Effector memory CD8-positive, alpha-beta T cell (primary cell): ENCODE data around the gene FAM185A.
A peak's percentile ranks its signal among the peaks of the same experiment; 100 is the strongest.
"Not testable (repeated sequence)": the region's sequence is repeated elsewhere in the genome, so short reads cannot be mapped to it uniquely, and the experiment has no call there.

Experiments used
- ATAC-seq: fragments of 150-1000 bp; cut with Tn5 transposase; replicated peaks from 2 replicates; pipeline ENCODE4 v1.10.0; 2021; ENCODE audit warnings: mild to moderate bottlenecking, moderate library complexity
- DNase-seq, 3 experiments: peaks; one replicate each; pipeline ENCODE4 v3.0.0; 2021
- H3K27ac Mint-ChIP-seq, 2 donors: one replicate each; pipeline ENCODE4 v1.8.0; 2022; ENCODE audit warnings: mild to moderate bottlenecking in 2 of 2, mixed read lengths in 2 of 2, moderate library complexity in 2 of 2
- H3K27me3 Mint-ChIP-seq, 2 donors: one replicate each; pipeline ENCODE4 v1.8.0; 2022; ENCODE audit warnings: mixed read lengths in 2 of 2
- H3K36me3 Mint-ChIP-seq: one replicate; pipeline ENCODE4 v1.8.0; 2022; ENCODE audit warnings: mild to moderate bottlenecking, moderate library complexity, mixed read lengths; ENCODE audit not compliant: insufficient read depth
- H3K4me1 Mint-ChIP-seq, 2 donors: one replicate each; pipeline ENCODE4 v1.8.0; 2022; ENCODE audit warnings: low read depth in 2 of 2, mixed read lengths in 2 of 2
- H3K4me3 Mint-ChIP-seq, 2 donors: one replicate each; pipeline ENCODE4 v1.8.0; 2022; ENCODE audit warnings: mild to moderate bottlenecking in 2 of 2, mixed read lengths in 2 of 2, moderate library complexity in 2 of 2
- H3K9me3 Mint-ChIP-seq, 2 donors: one replicate each; pipeline ENCODE4 v1.8.0; 2022; ENCODE audit warnings: mixed read lengths in 2 of 2
- total RNA-seq, 9 experiments: gene quantifications; one replicate each; lab custom pipeline; 2026; lab: John Stamatoyannopoulos, UW

The FAM185A gene
- 3.4 to 9.3 (median 6.1) reads per million in 9 experiments for total RNA-seq

DNA sequence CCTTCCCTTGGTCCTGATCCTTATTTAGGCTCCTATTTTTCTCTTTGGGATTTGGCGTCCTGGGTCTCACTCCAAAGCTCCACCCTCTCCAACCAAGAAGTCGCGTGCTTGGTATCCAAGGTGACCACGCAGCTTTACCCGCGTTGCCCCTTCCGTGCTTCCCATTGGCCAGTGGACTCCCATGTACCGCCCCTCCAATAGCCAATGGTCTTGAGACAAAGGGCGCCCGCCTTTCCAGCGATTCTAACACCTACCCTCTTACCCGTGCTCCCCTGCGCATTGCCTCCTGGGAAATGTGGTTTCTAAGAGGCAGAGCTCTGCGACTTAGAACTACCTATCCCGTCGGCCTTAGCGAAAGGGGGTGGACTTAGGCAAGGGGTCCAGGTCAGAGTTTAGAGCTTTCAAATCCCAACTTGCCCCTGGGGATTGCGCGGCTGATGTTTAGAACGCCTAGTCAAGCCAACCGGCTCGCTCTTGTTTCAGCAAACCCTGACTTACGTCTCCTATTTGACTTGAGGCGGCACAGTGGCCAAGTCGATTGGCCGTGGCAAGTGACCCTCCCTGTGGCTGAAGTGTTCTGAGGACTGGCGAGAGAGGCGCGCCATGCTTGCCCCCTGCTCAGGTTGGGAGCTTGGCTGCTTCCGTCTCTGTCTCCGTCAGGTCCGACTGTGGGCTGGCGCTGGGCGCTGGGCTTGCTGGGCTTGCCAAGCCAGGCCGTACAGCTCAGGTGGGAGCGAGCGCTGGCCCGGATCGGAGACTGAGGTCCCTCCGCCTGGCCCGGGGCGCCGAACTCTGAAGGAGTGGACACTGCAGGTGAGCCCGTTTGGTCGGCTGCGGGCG, at the start of gene FAM185A:
FAM185A (plus strand) TSS at position 395 of the 840 bp plus-strand sequence; CDS start at position 604, 209 bp downstream.
- not testable (repeated sequence) for H3K9me3 Mint-ChIP-seq, H3K4me1 Mint-ChIP-seq, H3K36me3 Mint-ChIP-seq, H3K27me3 Mint-ChIP-seq
- ATAC-seq = peak; percentile 98
- Mint-ChIP-seq H3K27ac (peak within 1 kb of the TSS in 1 of 2 donors; percentile 16), H3K4me3 (peak within 1 kb of the TSS; percentile 63 to 68)
- DNase-seq = peak; percentile 89 to 94 (median 92)

DNA sequence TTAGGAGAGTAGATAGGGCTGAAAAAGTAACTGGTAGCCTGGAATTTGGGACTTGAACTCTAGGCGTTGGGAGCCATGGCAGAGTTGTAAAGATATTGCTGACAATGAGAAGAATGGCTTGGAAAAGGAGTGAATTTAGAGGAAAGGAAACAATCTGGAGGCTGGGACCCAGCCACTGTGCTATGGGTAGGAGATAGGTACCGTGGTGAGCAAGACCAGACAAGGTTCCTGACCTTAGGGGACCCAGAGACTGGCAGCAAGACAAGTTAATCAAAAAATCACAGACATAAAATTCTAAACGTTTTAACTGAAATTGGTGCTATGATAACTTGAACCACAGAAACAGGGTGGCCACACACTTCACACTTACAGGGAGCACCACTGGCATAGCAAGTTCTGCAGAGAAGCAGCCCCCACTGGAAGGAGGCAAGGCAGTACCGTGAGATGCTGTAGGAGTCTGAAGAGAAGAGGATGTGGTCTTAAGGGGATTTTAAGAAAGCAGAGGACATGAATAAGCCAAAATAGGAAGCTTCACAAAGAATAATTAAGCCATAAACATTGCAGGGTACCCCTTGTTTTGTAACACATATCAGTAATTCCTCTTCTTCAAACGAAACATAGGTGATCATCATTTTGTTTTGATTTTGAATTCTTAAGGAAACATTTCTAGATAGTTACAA, 35.6 kb upstream of the FAM185A start:
- H3K9me3 Mint-ChIP-seq = not testable (repeated sequence)
- peak; percentile 80 for ATAC-seq
- H3K4me3 Mint-ChIP-seq = peak overlapping the region in 1 of 2 donors; percentile 71

DNA sequence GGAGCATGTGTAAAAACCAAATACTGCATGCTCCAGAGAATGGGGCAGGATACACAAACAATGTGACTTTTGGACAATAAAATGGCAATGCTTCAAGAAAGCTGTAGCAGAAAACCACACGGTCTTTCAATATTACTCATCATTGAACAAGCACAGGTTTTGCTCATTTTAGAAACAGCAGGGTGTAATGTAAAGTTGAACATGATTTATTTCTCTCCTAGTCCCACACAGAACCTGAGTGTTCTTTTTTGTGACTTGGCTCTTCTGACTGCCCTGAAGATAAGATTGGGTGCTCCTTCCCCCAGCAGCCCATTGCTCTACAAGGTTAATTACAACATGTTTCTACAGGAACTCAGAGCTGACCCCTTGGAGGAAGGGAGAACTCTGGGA, 35.1 kb upstream of the FAM185A start:
- not testable (repeated sequence) for H3K36me3 Mint-ChIP-seq, H3K4me3 Mint-ChIP-seq, H3K4me1 Mint-ChIP-seq, DNase-seq, H3K27me3 Mint-ChIP-seq, H3K9me3 Mint-ChIP-seq
- ATAC-seq = peak; percentile 42
- peak overlapping the region in 1 of 2 donors; percentile 18 for H3K27ac Mint-ChIP-seq

More for the DNA sequence above, 35.6 kb upstream of the FAM185A start:
- DNase-seq = peak; percentile 3 to 15 (median 6)
- not testable (repeated sequence) for H3K4me1 Mint-ChIP-seq, H3K27me3 Mint-ChIP-seq, H3K36me3 Mint-ChIP-seq
- peak overlapping the region; percentile 18 to 81 for H3K27ac Mint-ChIP-seq

DNA sequence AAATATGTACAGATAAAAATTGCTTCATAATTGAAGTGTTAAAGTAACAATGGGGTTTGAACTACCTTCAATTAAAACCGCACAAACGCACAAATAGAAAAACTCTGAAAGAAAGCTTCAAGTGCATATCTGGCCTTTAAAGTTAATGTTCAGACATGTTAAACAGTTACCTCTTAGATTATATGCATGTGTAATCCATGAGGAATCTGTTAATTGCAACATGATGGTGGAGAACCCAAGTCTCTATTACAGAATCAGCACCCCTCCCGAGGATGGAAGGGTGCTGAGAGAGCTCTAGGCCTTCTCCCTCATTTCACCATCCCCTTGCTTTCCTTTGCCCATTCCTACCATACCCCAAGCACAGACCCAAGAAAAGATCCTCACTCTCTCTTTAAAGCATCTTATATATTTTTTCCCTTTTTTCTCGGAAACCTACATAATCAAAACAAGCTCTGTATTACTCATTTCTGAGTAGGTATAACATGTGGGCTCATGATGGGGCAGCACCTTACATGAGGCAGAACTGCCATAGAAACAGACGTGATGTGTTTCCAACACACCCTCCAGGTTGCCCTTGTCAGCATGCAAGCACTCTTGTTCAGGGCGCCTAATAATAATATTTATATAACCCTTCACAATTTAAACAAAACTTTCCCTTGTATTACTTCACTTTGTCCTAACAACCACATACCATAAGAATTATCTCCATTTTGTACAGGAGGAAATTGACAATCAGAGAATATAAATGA, 33.9 kb upstream of the FAM185A start:
- not testable (repeated sequence) for H3K36me3 Mint-ChIP-seq, DNase-seq, H3K27me3 Mint-ChIP-seq, H3K4me1 Mint-ChIP-seq, H3K4me3 Mint-ChIP-seq, H3K9me3 Mint-ChIP-seq, H3K27ac Mint-ChIP-seq, ATAC-seq

DNA sequence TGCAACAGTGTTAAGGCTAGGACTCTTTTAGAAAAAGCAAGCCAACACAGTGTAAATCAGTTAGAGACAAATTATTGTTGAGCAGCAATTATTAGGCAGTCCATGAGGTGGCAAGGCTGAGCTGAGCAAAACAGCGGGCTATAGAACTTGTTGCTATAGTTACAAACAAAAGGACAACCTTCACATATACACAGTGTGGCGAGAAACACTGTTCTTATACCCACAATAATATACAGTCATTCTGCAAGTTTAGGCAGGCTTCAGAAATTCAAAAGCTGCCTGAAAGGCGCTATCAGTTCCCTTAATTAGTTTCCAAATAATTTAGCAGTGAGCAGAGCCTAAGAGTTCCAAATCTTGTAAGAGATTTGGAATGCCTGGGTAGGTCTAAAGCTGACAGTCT, 33.1 kb upstream of the FAM185A start:
- H3K27me3 Mint-ChIP-seq, DNase-seq, H3K4me1 Mint-ChIP-seq, H3K36me3 Mint-ChIP-seq, H3K27ac Mint-ChIP-seq, H3K9me3 Mint-ChIP-seq, H3K4me3 Mint-ChIP-seq: not testable (repeated sequence)
- ATAC-seq = peak; percentile 78

DNA sequence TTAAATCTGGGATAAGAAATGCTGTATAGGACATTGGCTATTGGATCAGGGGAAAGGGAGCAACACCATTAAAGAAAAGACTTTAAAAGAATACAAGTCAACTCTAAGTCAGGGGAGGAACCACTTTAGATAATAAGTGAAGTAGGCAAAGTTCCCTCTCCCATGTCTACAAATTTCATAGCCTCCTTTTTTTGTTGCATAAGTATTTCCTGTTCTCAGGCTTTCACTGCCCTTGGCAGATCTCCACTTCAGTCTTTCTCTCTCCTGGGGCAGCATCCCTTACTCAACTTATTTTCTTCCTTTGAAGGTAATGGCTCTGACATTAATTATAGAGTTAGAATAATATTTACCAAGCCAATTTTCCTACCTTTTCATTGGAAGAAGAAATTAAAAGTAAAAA, 30.3 kb upstream of the FAM185A start:
- not testable (repeated sequence) for H3K9me3 Mint-ChIP-seq, ATAC-seq

DNA sequence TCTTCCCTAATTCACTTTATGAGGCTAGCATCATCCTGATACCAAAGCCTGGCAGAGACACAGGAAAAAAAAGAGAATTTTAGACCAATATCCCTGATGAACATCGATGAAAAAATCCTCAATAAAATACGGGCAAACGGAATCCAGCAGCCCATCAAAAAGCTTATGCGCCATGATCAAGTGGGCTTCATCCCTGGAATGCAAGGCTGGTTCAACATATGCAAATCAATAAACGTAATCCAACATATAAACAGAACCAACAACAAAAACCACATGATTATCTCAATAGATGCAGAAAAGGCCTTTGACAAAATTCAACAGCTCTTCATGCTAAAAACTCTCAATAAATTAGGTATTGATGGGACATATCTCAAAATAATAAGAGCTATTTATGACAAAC, 22.6 kb upstream of the FAM185A start:
- not testable (repeated sequence) for H3K36me3 Mint-ChIP-seq, H3K9me3 Mint-ChIP-seq, ATAC-seq, H3K4me1 Mint-ChIP-seq, H3K27ac Mint-ChIP-seq, DNase-seq, H3K4me3 Mint-ChIP-seq
- peaks cover 12 to 32% of the 10 kb centered on the region in 2 donors for H3K27me3 Mint-ChIP-seq

More for the DNA sequence above, 30.3 kb upstream of the FAM185A start:
- H3K27ac Mint-ChIP-seq, DNase-seq, H3K4me1 Mint-ChIP-seq, H3K36me3 Mint-ChIP-seq, H3K4me3 Mint-ChIP-seq: not testable (repeated sequence)
- peaks cover 12 to 20% of the 10 kb centered on the region in 2 donors for H3K27me3 Mint-ChIP-seq

DNA sequence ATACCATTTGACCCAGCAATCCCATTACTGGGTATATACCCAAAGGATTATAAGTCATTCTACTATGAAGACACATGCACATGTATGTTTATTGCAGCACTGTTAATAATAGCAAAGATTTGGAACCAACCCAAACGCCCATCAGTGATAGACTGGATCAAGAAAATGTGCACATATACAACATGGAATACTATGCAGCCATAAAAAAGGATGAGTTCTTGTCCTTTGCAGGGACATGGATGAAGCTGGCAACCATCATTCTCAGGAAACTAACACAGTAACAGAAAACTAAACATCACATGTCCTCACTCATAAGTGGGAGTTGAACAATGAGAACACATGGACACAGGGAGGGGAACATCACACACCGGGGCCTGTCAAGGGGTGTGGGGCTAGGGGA, 19.1 kb upstream of the FAM185A start:
- H3K27ac Mint-ChIP-seq, H3K9me3 Mint-ChIP-seq, H3K36me3 Mint-ChIP-seq, ATAC-seq, H3K4me3 Mint-ChIP-seq, H3K27me3 Mint-ChIP-seq, H3K4me1 Mint-ChIP-seq, DNase-seq: not testable (repeated sequence)

DNA sequence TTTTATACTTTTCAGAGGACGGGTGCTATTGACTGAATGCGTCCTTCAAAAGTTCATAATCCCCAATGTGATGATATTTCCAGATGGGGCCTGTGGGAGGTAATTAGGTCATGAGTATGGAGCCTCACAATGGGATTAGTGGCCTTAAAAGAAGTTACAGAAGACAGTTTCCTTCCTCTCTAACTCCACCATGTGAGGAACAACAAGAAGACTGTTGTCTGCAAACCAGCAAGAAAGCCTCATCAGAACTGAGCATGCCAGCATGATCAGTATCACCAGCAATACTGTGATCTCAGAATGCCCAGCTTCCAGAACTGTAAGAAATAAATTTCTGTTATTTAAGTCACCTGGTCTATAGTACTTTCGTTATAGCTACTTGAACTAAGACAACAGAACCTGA, 18.4 kb upstream of the FAM185A start:
- H3K9me3 Mint-ChIP-seq, H3K36me3 Mint-ChIP-seq, H3K27ac Mint-ChIP-seq, DNase-seq, ATAC-seq, H3K4me1 Mint-ChIP-seq, H3K27me3 Mint-ChIP-seq, H3K4me3 Mint-ChIP-seq: not testable (repeated sequence)

DNA sequence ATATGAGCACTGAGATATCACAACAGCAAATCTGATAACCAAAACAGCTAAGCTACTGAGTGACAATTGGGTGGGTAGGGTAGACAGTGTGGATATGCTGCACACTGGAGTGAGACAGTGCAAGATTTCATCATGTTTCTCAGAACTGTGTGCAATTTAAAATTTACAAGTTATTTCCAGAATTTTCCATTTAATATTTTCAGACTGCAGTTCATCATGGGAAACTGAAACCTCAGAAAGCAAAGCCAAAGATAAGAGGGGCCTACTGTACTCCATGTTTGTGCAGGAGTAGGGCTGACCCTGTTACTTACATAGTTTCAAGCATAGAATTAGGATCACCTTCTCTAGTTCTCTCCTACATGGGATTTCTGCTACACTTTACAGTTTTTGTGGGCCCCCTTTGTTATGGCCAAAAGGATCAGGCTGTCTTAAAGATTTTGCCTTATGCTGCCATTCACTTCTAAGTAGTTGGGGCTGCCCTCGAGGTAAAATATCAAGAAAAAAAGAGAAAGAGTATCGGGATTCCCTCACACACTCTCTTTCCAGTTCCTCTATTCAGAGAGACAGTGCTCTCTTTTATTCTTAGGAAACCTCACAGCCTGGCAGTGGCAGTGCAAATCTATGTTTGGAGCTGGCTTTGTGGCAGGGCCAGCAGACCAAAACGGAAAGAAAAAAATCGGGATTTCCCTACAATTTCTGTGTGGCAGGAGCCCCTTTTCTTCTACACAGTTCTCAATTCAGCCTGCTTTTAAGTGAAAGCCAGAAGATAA, 6.6 kb upstream of the FAM185A start:
- H3K4me3 Mint-ChIP-seq, H3K27me3 Mint-ChIP-seq, H3K4me1 Mint-ChIP-seq, ATAC-seq, H3K9me3 Mint-ChIP-seq, H3K27ac Mint-ChIP-seq, H3K36me3 Mint-ChIP-seq, DNase-seq: not testable (repeated sequence)

DNA sequence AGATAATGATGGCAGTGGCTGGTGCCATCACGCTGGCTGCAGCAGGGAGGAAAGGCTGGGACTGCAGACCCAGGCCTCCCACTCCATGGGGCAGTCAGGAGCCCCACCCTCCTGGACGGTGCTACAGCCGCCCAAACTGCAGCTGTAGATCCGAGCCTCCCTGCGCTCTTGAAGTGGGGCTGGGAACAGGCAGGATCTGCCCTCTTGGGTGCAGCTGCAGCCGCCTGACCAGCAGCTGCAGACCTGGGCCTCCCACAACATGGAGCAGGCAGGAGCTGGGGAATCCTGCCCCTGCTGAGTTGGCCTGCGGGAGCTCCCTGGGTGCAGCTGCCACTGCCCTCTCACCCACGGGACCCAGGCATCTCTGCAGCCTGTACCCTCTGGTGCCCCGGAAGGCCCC, 4.9 kb upstream of the FAM185A start:
- H3K36me3 Mint-ChIP-seq, ATAC-seq, H3K27me3 Mint-ChIP-seq, H3K27ac Mint-ChIP-seq, H3K9me3 Mint-ChIP-seq, H3K4me3 Mint-ChIP-seq, H3K4me1 Mint-ChIP-seq, DNase-seq: not testable (repeated sequence)

DNA sequence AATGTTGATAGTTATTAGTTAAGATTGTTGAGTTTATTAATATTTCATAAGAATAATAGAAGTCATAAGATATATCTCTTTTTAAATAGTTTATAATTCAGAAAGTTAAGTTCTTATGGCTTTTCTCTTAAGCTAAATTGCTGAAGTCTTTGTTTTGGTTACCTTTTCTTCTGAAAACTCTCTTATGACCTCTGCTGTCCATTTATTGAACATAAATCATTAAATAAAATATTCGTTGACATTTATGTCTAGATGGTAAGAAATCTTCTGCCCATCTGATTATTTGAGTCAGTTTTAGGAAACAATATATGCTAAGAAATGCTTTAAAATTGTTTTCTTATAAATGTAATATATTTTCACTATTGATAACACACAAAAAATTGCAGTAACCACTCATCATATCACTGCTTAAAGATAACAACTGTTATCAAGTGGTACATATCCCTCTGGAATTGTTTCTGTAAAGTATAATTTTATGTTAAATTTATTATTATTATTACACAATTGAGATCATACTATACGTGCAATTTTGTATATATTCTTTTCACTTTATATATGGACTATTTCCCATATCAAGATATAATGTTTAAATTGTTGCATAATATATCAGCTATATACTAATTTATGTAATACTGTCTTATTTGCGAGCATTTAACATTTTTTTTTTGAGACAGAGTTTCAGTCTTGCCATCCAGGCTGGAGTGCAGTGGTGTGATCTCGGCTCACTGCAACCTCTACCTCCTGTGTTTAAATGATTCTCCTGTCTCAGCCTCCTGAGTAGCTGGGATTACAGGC, 3.1 kb upstream of the FAM185A start:
- H3K36me3 Mint-ChIP-seq, H3K27me3 Mint-ChIP-seq, H3K9me3 Mint-ChIP-seq, H3K4me1 Mint-ChIP-seq, H3K27ac Mint-ChIP-seq, DNase-seq, H3K4me3 Mint-ChIP-seq, ATAC-seq: not testable (repeated sequence)
